NOMO-1 treated with dmso at 0.1 percent for 144 hours (cell line): Measurements from ENCODE around the gene MGAT5B.
"Not testable (repeated sequence)": the region's sequence is repeated elsewhere in the genome, so short reads cannot be mapped to it uniquely, and the experiment has no call there.

Experiments
- DNase-seq: peaks from one replicate; lab custom pipeline; 2025; ENCODE audit not compliant: unreplicated experiment; lab: John Stamatoyannopoulos, UW

MGAT5B gene

GRCh38 chr17:76969598-76970172 lies 101.5 kb downstream of the MGAT5B start:
- no peak for DNase-seq

- DNase-seq, result not testable (repeated sequence)
These were observed 102.0 kb downstream of the MGAT5B start for GRCh38 chr17:76970228-76970627.

- DNase-seq, result no peak
These were observed 103.9 kb downstream of the MGAT5B start for GRCh38 chr17:76972046-76972641.

DNA sequence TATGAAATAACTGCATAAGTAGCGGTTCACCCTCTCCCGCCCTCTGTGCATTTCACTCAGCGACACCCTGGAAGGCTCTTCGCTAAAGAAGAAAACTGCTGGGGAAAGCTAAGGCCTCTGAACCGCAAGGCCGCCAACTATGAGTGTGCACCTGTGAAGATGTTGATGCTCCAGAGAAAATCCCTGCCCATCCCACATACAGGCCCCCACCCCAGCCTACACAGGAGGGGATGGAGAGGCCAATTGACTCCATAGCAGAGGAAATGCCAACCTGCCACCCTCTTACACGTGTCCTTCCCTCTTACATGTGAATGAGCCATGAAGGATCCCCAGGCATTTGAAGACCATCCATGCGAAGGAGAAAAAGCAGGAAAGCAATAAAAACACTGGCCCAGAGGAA lies 104.8 kb downstream of the MGAT5B start:
- DNase-seq, result no peak

- DNase-seq, result no peak
These were observed 106.5 kb downstream of the MGAT5B start for GRCh38 chr17:76974721-76975120.

- not testable (repeated sequence) for DNase-seq
These were observed 109.8 kb downstream of the MGAT5B start for GRCh38 chr17:76978050-76978449.

- no peak for DNase-seq
These were observed 113.5 kb downstream of the MGAT5B start for GRCh38 chr17:76981545-76982295.

DNA sequence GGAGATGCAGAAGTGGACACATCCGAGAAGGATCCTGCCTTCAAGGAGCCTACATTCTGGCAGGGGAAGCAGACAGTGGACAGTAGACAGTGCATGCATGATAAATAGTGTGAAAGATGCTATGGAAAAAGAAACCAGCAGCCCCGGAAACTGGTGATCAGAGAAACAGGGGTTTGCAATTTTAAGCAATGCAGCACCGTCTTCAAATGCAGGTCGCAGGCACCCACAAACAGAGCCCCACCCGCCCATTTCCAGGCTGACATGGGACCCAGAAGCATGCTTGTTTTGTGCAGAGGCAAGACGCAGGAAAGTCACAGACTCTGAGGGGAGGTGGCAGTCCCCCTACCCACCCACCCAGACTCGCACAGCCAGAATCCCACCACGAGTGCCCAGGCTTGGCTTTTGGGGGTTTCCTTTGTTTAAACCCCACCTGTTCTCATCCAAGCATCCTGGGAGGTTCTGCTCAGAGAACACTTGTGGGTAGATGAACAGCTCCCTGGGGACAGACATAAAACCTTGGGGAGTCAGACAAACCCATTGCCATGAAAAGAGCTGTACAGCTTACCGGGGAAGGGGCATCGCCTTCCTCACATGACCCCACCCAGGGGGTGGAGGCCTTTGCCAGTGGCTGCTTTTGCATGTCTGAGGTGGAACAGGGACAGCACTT lies 114.3 kb downstream of the MGAT5B start:
- no peak for DNase-seq

GRCh38 chr17:76983075-76983775 lies 115.0 kb downstream of the MGAT5B start:
- no peak for DNase-seq

- DNase-seq, result no peak
These were observed 118.2 kb downstream of the MGAT5B start for GRCh38 chr17:76986365-76986764.

GRCh38 chr17:76987486-76988093 lies 119.4 kb downstream of the MGAT5B start:
- DNase-seq, result no peak

DNA sequence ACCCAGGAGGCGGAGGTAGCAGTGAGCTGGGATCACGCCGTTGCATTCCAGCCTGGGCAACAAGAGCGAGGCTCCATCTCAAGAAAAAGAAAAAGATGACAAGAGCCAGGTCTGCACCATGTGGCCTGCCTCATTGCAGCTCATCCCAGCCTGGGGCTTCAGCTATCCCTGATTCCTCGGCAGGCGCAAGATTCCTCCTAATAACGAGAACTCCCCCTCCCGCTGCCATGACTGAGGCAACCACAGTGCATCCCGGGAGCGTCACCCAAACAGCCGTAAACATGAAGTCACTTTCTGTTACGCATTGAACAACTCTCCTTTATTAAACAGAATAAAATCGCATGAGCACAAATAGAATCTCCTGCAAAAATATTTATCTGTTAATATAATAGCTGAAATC lies 120.6 kb downstream of the MGAT5B start:
- DNase-seq, result no peak

GRCh38 chr17:76989519-76989918 lies 121.3 kb downstream of the MGAT5B start:
- DNase-seq, result no peak

- no peak for DNase-seq
These were observed 124.7 kb downstream of the MGAT5B start for GRCh38 chr17:76992891-76993290.

GRCh38 chr17:76993651-76994050 lies 125.4 kb downstream of the MGAT5B start:
- no peak for DNase-seq

- no peak for DNase-seq
These were observed 126.0 kb downstream of the MGAT5B start for GRCh38 chr17:76994237-76994637.

- no peak for DNase-seq
These were observed 127.3 kb downstream of the MGAT5B start for GRCh38 chr17:76995387-76996105.

DNA sequence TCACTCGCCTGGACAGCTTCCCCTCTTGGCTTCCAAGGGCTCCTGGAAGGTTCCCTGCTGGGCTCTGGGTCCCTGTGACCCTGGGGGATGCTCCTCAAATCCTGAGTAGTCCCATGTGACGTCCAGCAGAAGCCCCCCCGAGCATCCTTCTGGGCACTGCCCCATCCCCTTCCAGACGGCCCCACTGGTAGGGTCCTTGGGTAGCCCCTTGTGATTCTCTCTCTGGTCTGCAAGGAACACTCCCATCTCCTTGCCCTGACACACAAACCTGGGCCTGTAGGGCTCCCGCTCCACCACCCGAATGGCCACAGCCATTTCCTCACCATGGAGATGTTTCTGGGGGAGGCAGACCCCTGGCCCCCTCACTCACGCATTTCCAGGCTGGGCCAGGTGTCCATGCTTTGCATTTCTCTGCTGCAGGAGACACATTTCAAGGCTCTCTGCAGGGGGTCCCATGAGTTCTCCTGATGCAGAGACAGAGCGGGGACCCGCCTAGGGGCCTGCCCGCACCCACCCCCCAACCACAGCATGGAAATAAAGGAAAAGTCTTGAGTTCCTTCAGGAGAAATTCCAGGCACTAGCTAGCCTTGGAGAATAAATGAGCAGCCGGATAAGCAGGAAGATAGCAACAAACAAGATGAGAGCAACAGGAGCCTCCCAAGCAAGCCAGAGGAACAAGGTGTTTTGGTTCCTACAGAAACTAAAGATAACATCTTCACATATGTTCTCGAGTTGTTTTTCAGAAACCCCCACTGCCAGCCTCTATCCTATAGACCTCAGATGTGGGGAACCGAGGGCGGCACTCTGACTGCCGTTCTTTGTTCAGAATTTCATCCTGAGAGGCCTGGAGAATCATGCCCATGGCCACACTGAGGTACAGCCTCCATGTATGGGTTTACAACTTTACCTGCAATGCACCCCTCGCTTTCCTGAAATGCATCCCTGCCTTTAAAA lies 128.8 kb downstream of the MGAT5B start:
- no peak for DNase-seq

- no peak for DNase-seq
These were observed 129.9 kb downstream of the MGAT5B start for GRCh38 chr17:76997981-76998531.
